ENCODE measurements around the gene PRKG1.
A peak's percentile ranks its signal among the peaks of the same experiment; 100 is the strongest.

The PRKG1 gene

GRCh38 chr10:51861051-51861450 lies 786.8 kb downstream of the PRKG1 start:
- no peak for DNase-seq

- DNase-seq: no peak
Measured at GRCh38 chr10:51861731-51862130, 787.4 kb downstream of the PRKG1 start.

- DNase-seq: no peak
Measured at GRCh38 chr10:51862149-51862548, 787.9 kb downstream of the PRKG1 start.

- peak; percentile 29 for DNase-seq
Measured at GRCh38 chr10:51867956-51868355, 793.7 kb downstream of the PRKG1 start.

- DNase-seq: no peak
Measured at GRCh38 chr10:51874131-51874530, 799.8 kb downstream of the PRKG1 start.

GRCh38 chr10:51875610-51876009 lies 801.3 kb downstream of the PRKG1 start:
- no peak for DNase-seq

- no peak for DNase-seq
Measured at GRCh38 chr10:51876503-51876902, 802.2 kb downstream of the PRKG1 start.

- DNase-seq: no peak
Measured at GRCh38 chr10:51876979-51877378, 802.7 kb downstream of the PRKG1 start.

GRCh38 chr10:51877636-51878035 lies 803.3 kb downstream of the PRKG1 start:
- DNase-seq: no peak

GRCh38 chr10:51878695-51879094 lies 804.4 kb downstream of the PRKG1 start:
- no peak for DNase-seq

- no peak for DNase-seq
Measured at GRCh38 chr10:51879238-51879637, 805.0 kb downstream of the PRKG1 start.

GRCh38 chr10:51881213-51881612 lies 806.9 kb downstream of the PRKG1 start:
- DNase-seq: no peak

- no peak for DNase-seq
Measured at GRCh38 chr10:51886438-51887068, 812.3 kb downstream of the PRKG1 start.

GRCh38 chr10:51888263-51888662 lies 814.0 kb downstream of the PRKG1 start:
- DNase-seq: no peak

- DNase-seq: no peak
Measured at GRCh38 chr10:51892313-51892712, 818.0 kb downstream of the PRKG1 start.

- no peak for DNase-seq
Measured at GRCh38 chr10:51892965-51893658, 818.8 kb downstream of the PRKG1 start.

- no peak for DNase-seq
Measured at GRCh38 chr10:51894771-51895578, 820.7 kb downstream of the PRKG1 start.

- DNase-seq: no peak
Measured at GRCh38 chr10:51896849-51897248, 822.6 kb downstream of the PRKG1 start.

- no peak for DNase-seq
Measured at GRCh38 chr10:51897560-51897959, 823.3 kb downstream of the PRKG1 start.

GRCh38 chr10:51900180-51900579 lies 825.9 kb downstream of the PRKG1 start:
- DNase-seq: no peak

- no peak for DNase-seq
Measured at GRCh38 chr10:51903675-51904074, 829.4 kb downstream of the PRKG1 start.

GRCh38 chr10:51905032-51905431 lies 830.7 kb downstream of the PRKG1 start:
- no peak for DNase-seq

GRCh38 chr10:51907361-51907760 lies 833.1 kb downstream of the PRKG1 start:
- DNase-seq: no peak

GRCh38 chr10:51910189-51910588 lies 835.9 kb downstream of the PRKG1 start:
- no peak for DNase-seq
